HCT116 (cell line): ENCODE results near the gene TM7SF3. TPM values are rescaled to one million over a fixed set of nuclear protein-coding genes. Genes with fewer than 3 reads are reported as not detected.

Experiments
- ATAC-seq: fragments of 200-7000 bp; cut with Tn5 transposase; 2 replicates; pipeline ENCODE4 v1.9.1; 2020; ENCODE audit warnings: mild to moderate bottlenecking, moderate library complexity
- BruUV-seq: library from RNA; stranded (reverse); fragments of 400-500 nt; replicated peaks from 2 replicates; lab custom pipeline; 2021; lab: Mats Ljungman, UMichigan
- CTCF ChIA-PET: fragments of 300-600 bp; sonication (Branson Sonifier 250); formaldehyde crosslinking; loops from one replicate; lab custom pipeline; 2021; ENCODE audit warnings: antibody characterized with exemption; lab: Charles Lee
- POLR2A ChIA-PET: fragments of 300-600, 350-600 bp; sonication (Branson Sonifier 250); formaldehyde crosslinking; loops from one replicate; lab custom pipeline; 2021; ENCODE audit warnings: antibody characterized with exemption; lab: Charles Lee
- RAD21 ChIA-PET, 2 experiments: fragments of 300-600 bp; sonication (Branson Sonifier 250); formaldehyde crosslinking; loops; one replicate each; lab custom pipeline; 2023; ENCODE audit warnings: low total read pairs in 2 of 2; ENCODE audit not compliant: uncharacterized antibody in 2 of 2, unreplicated experiment in 2 of 2, low non-redundant PET in 1 of 2; lab: Charles Lee
- DNase-seq: peaks from one replicate; pipeline ENCODE4 v3.0.0-alpha.2; 2010; ENCODE audit warnings: low read depth, low spot score
- H2AFZ ChIP-seq: fragments of 200-600 bp; shearing (Covaris generic), sonication (generic); 2 replicates; pipeline ENCODE4 v1.6.1; 2017; ENCODE audit warnings: low read depth, mixed run types, mixed read lengths, antibody characterized with exemption, low read length; ENCODE audit not compliant: poor library complexity, severe bottlenecking
- H3K27ac ChIP-seq: 2 replicates; pipeline ENCODE4 v1.5.1; 2012; ENCODE audit warnings: low read depth, low read length
- H3K27me3 ChIP-seq: fragments of 200-600 bp; sonication (generic); 2 replicates; pipeline ENCODE4 v1.6.1; 2016; ENCODE audit warnings: mixed run types, low read length, mixed read lengths; ENCODE audit not compliant: insufficient read depth
- H3K36me3 ChIP-seq, 2 experiments: fragments of 200-500 bp in 1 of 2; fragments of 200-600 bp in 1 of 2; sonication (Bioruptor generic) in 1 of 2; sonication (generic) in 1 of 2; 2 replicates each; pipeline versions ENCODE4 v1.5.1 to v1.6.1; 2014 to 2016; ENCODE audit warnings: low read length in 2 of 2, inconsistent platforms in 1 of 2, mixed read lengths in 1 of 2, mixed run types in 1 of 2; ENCODE audit not compliant: insufficient read depth in 2 of 2, control insufficient read depth in 1 of 2
- H3K4me1 ChIP-seq, 2 experiments: fragments of 200-600 bp in 1 of 2; sonication (generic) in 1 of 2; 2 replicates each; pipeline versions ENCODE4 v1.5.1 to v1.6.1; 2012 to 2017; ENCODE audit warnings: low read length in 2 of 2, inconsistent platforms in 1 of 2, mild to moderate bottlenecking in 1 of 2, mixed read lengths in 1 of 2, mixed run types in 1 of 2, moderate library complexity in 1 of 2; ENCODE audit not compliant: insufficient read depth in 2 of 2, control insufficient read depth in 1 of 2
- H3K4me2 ChIP-seq: fragments of 200-600 bp; sonication (generic); 2 replicates; pipeline ENCODE4 v1.6.1; 2017; ENCODE audit warnings: mixed run types, low read length, mixed read lengths
- H3K4me3 ChIP-seq, 2 experiments: fragments of 200-600 bp in 1 of 2; sonication (generic) in 1 of 2; replicated peaks in 1 of 2; 2 replicates each; pipeline ENCODE4 v1.5.1; 2011 to 2016; ENCODE audit warnings: low read length in 2 of 2, control low read depth in 1 of 2, low read depth in 1 of 2, mild to moderate bottlenecking in 1 of 2, mixed read lengths in 1 of 2, mixed run types in 1 of 2
- H3K79me2 ChIP-seq: fragments of 200-600 bp; sonication (generic); 2 replicates; pipeline ENCODE4 v1.6.1; 2017; ENCODE audit warnings: mild to moderate bottlenecking, mixed run types, low read length, moderate library complexity, mixed read lengths; ENCODE audit not compliant: insufficient read depth
- H3K9ac ChIP-seq: fragments of 200-600 bp; sonication (generic); 2 replicates; pipeline ENCODE4 v1.6.1; 2016; ENCODE audit warnings: low read length, mixed read lengths
- H3K9me2 ChIP-seq: fragments of 200-600 bp; sonication (generic), shearing (Covaris generic); 2 replicates; pipeline ENCODE4 v1.6.1; 2017; ENCODE audit warnings: mixed run types, mild to moderate bottlenecking, moderate library complexity; ENCODE audit not compliant: insufficient read depth
- H3K9me3 ChIP-seq, 2 experiments: fragments of 200-500 bp in 1 of 2; fragments of 200-600 bp in 1 of 2; sonication (Bioruptor generic) in 1 of 2; sonication (generic) in 1 of 2; 2 replicates each; pipeline ENCODE4 v1.6.1; 2014 to 2017; ENCODE audit warnings: low read length in 2 of 2, mixed read lengths in 2 of 2, inconsistent platforms in 1 of 2, low read depth in 1 of 2, mild to moderate bottlenecking in 1 of 2, mixed run types in 1 of 2, moderate library complexity in 1 of 2; ENCODE audit not compliant: control insufficient read depth in 1 of 2, insufficient read depth in 1 of 2
- H4K20me1 ChIP-seq: fragments of 200-600 bp; sonication (generic), shearing (Covaris generic); 2 replicates; pipeline ENCODE4 v1.6.1; 2017; ENCODE audit warnings: mixed run types, mild to moderate bottlenecking, moderate library complexity; ENCODE audit not compliant: insufficient read depth
- ATF3 ChIP-seq: IDR thresholded peaks from 2 replicates; pipeline ENCODE4 v1.6.1; 2012
- CBX3 ChIP-seq: IDR thresholded peaks from 2 replicates; pipeline ENCODE4 v1.6.1; 2012; ENCODE audit warnings: low read depth
- CEBPB ChIP-seq: IDR thresholded peaks from 2 replicates; pipeline ENCODE4 v1.6.1; 2012; ENCODE audit warnings: low read depth
- EZH2 ChIP-seq: fragments of 200-600 bp; sonication (generic); IDR thresholded peaks from 2 replicates; pipeline ENCODE4 v1.6.1; 2017; ENCODE audit warnings: antibody characterized with exemption, mixed run types
- EZH2phosphoT487 ChIP-seq: fragments of 200-600 bp; IDR thresholded peaks from 2 replicates; pipeline ENCODE4 v1.6.1; 2018; ENCODE audit warnings: antibody characterized with exemption, borderline replicate concordance
- JUND ChIP-seq: IDR thresholded peaks from 2 replicates; pipeline ENCODE4 v1.6.1; 2012
- RAD21 ChIP-seq: IDR thresholded peaks from 2 replicates; pipeline ENCODE4 v1.6.1; 2012; ENCODE audit warnings: low read depth, mild to moderate bottlenecking
- SIN3A ChIP-seq: IDR thresholded peaks from 2 replicates; pipeline ENCODE4 v1.6.1; 2012; ENCODE audit warnings: low read depth
- YY1 ChIP-seq: IDR thresholded peaks from 2 replicates; pipeline ENCODE4 v1.6.1; 2011; ENCODE audit warnings: low read length, low read depth, moderate library complexity, mild to moderate bottlenecking; ENCODE audit not compliant: insufficient replicate concordance; ENCODE audit errors: extremely low read depth
- ZNF274 ChIP-seq: fragments of 200-500 bp; sonication (Bioruptor generic); IDR thresholded peaks from 2 replicates; pipeline ENCODE4 v1.6.1; 2014; ENCODE audit warnings: mild to moderate bottlenecking, low read depth, low read length, inconsistent platforms
- intact Hi-C: fragments of 100-400 bp; cut with micrococcal nuclease; formaldehyde crosslinking; loops from 2 replicates; pipeline ENCODE4 v1.10.0; 2022
- total RNA-seq: library from RNA; stranded (reverse); gene quantifications from one replicate; pipeline ENCODE4 v1.2.1, GENCODE V29; 2021; ENCODE audit not compliant: unreplicated experiment

TM7SF3 gene
- total RNA-seq, 1 experiment from 2014 or later: 46.5 TPM

- H3K9me2 ChIP-seq: no peaks in the 10 kb centered on the region
- BruUV-seq: no TSS peak
- peaks cover 96% of the 10 kb centered on the region for H3K79me2 ChIP-seq
- H4K20me1 ChIP-seq: peaks cover 3% of the 10 kb centered on the region; the same call in 1 of the 2 replicates
- H2AFZ ChIP-seq: no peak overlapping the region
- H3K4me3 ChIP-seq: no peak overlapping the region
- ATAC-seq (no peak), DNase-seq (no peak)
- no peaks in the 10 kb centered on the region for H3K27me3 ChIP-seq
- 0 out of 4 replicates have a peak, but pooled peaks cover 0 to 5% of the 10 kb centered on the region in 2 experiments for H3K9me3 ChIP-seq
- H3K27ac ChIP-seq: no peak overlapping the region
- H3K9ac ChIP-seq: no peak overlapping the region
- no peak for TF ChIP-seq ZNF274
- no peak for TF ChIP-seq SIN3A
- TF ChIP-seq EZH2phosphoT487: no peak
- TF ChIP-seq YY1: no peak
- TF ChIP-seq EZH2: no peak
- no peaks in the 10 kb centered on the region for H3K4me1 ChIP-seq
- no peak overlapping the region for H3K4me2 ChIP-seq
- intact Hi-C loops: no loop called here
- ChIA-PET CTCF (no interaction called here), POLR2A (no interaction called here), RAD21 (no interaction called here)
- no peaks in the 10 kb centered on the region for H3K36me3 ChIP-seq
Measured at GRCh38 chr12:26948309-26948708, 65.9 kb downstream of the TM7SF3 start.

GRCh38 chr12:26941215-26941594 is 73.0 kb downstream of the TM7SF3 start:
- DNase-seq: no peak
- no peak for ATAC-seq
- ChIA-PET POLR2A (no interaction called here), RAD21 (no interaction called here), CTCF (no interaction called here)
- Histone ChIP-seq H4K20me1 (peaks cover 11% of the 10 kb centered on the region; the same call in 1 of the 2 replicates), H3K36me3 (no peaks in the 10 kb centered on the region), H3K79me2 (peaks cover 94% of the 10 kb centered on the region), H3K4me3 (no peak overlapping the region), H3K27me3 (no peaks in the 10 kb centered on the region), H3K9me3 (no peaks in the 10 kb centered on the region), H3K27ac (no peak overlapping the region), H2AFZ (no peak overlapping the region), H3K4me1 (peaks cover 3 to 26% of the 10 kb centered on the region in 2 experiments), H3K4me2 (no peak overlapping the region), H3K9me2 (no peaks in the 10 kb centered on the region), H3K9ac (no peak overlapping the region)
- BruUV-seq: no TSS peak
- intact Hi-C loops: no loop called here
- TF ChIP-seq CEBPB (no peak), ATF3 (no peak), JUND (no peak), RAD21 (no peak), CBX3 (no peak), YY1 (no peak)
